Endothelial cell of umbilical vein (primary cell): ENCODE data around the gene CPSF4. TPM values are rescaled to one million over a fixed set of nuclear protein-coding genes. Genes with fewer than 3 reads are reported as not detected.

Experiments
- BruUV-seq: library from RNA; stranded (reverse); fragments of 400-500 nt; replicated peaks from 2 replicates; lab custom pipeline; 2021; lab: Mats Ljungman, UMichigan
- CTCF ChIA-PET: fragments of 300-600, 350-600 bp; sonication (Branson Sonifier 250); formaldehyde crosslinking; loops from one replicate; lab custom pipeline; 2021; ENCODE audit warnings: antibody characterized with exemption, inconsistent platforms; lab: Charles Lee
- POLR2A ChIA-PET: fragments of 300-600, 350-600 bp; sonication (Branson Sonifier 250); formaldehyde crosslinking; loops from one replicate; lab custom pipeline; 2021; ENCODE audit warnings: antibody characterized with exemption, inconsistent platforms; lab: Charles Lee
- DNase-seq: peaks from one replicate; pipeline ENCODE4 v3.0.0-alpha.2; 2011; ENCODE audit warnings: low read depth, low spot score
- FAIRE-seq: peaks from 2 replicates; lab custom pipeline; 2011; peaks lifted over from hg19 to GRCh38; lab: Jason Lieb, UNC
- H2AFZ ChIP-seq: 2 replicates; pipeline ENCODE4 v1.6.0; 2012; ENCODE audit warnings: low read depth, low read length, control low read depth, inconsistent platforms
- H3K27ac ChIP-seq: 2 replicates; pipeline ENCODE4 v1.5.1; 2011; ENCODE audit warnings: low read depth, mild to moderate bottlenecking, control low read depth, low read length, moderate library complexity; ENCODE audit not compliant: insufficient read depth
- H3K27me3 ChIP-seq, 2 experiments: 2 replicates each; pipeline versions ENCODE4 v1.6.0 to v1.6.1; 2011; ENCODE audit warnings: low read length in 2 of 2, mixed read lengths in 1 of 2; ENCODE audit not compliant: control insufficient read depth in 2 of 2, insufficient read depth in 2 of 2
- H3K36me3 ChIP-seq, 2 experiments: 2 replicates in 1 of 2; 3 replicates in 1 of 2; pipeline ENCODE4 v1.5.1; 2011; ENCODE audit warnings: low read length in 2 of 2, mild to moderate bottlenecking in 1 of 2, moderate library complexity in 1 of 2; ENCODE audit not compliant: control insufficient read depth in 2 of 2, insufficient read depth in 2 of 2; ENCODE audit errors: extremely low read depth in 1 of 2
- H3K4me1 ChIP-seq: 3 replicates; pipeline ENCODE4 v1.5.1; 2011; ENCODE audit warnings: mild to moderate bottlenecking, low read length; ENCODE audit not compliant: control insufficient read depth, insufficient read depth; ENCODE audit errors: extremely low read depth
- H3K4me2 ChIP-seq: 2 replicates; pipeline ENCODE4 v1.6.1; 2011; ENCODE audit warnings: low read length, control low read depth, mixed read lengths; ENCODE audit not compliant: insufficient read depth
- H3K4me3 ChIP-seq, 3 experiments: fragments of 200-600 bp in 1 of 3; sonication (generic), shearing (Covaris generic) in 1 of 3; replicated peaks in 1 of 3; 2 replicates each; pipeline ENCODE4 v1.5.1; 2011 to 2016; ENCODE audit warnings: control low read depth in 3 of 3, low read length in 3 of 3, mild to moderate bottlenecking in 2 of 3, inconsistent platforms in 1 of 3, low read depth in 1 of 3, moderate library complexity in 1 of 3; ENCODE audit not compliant: insufficient read depth in 1 of 3
- H3K79me2 ChIP-seq: 2 replicates; pipeline ENCODE4 v1.6.0; 2012; ENCODE audit warnings: low read length, inconsistent platforms; ENCODE audit not compliant: control insufficient read depth, insufficient read depth
- H3K9ac ChIP-seq: replicated peaks from 2 replicates; pipeline ENCODE3; 2011; ENCODE audit warnings: low read length, control low read depth; ENCODE audit not compliant: insufficient read depth; ENCODE audit errors: extremely low read depth
- H3K9me1 ChIP-seq: replicated peaks from 3 replicates; pipeline ENCODE4 v1.6.0; 2011; ENCODE audit warnings: mild to moderate bottlenecking, low read length; ENCODE audit not compliant: control insufficient read depth, insufficient read depth; ENCODE audit errors: extremely low read depth
- H3K9me3 ChIP-seq: replicated peaks from 2 replicates; pipeline ENCODE4 v1.5.1; 2012; ENCODE audit warnings: low read length, inconsistent platforms; ENCODE audit not compliant: control insufficient read depth, insufficient read depth
- H4K20me1 ChIP-seq: replicated peaks from 2 replicates; pipeline ENCODE3; 2011; ENCODE audit warnings: mild to moderate bottlenecking, low read length; ENCODE audit not compliant: control insufficient read depth, insufficient read depth; ENCODE audit errors: extremely low read depth
- CTCF ChIP-seq, 2 donors: IDR thresholded peaks; 1 replicate in 1 of 2; 2 replicates in 1 of 2; pipeline ENCODE4 v1.5.1; 2011; ENCODE audit warnings: low read length in 2 of 2, mild to moderate bottlenecking in 2 of 2, moderate library complexity in 2 of 2, control low read depth in 1 of 2, inconsistent platforms in 1 of 2, low read depth in 1 of 2; ENCODE audit not compliant: insufficient read depth in 1 of 2; ENCODE audit errors: extremely low read depth in 1 of 2
- EZH2 ChIP-seq: IDR thresholded peaks from 2 replicates; pipeline ENCODE4 v1.6.1; 2012; ENCODE audit warnings: borderline replicate concordance, low read depth, mild to moderate bottlenecking, moderate library complexity, low read length, inconsistent platforms; ENCODE audit not compliant: severe bottlenecking
- FOS ChIP-seq: IDR thresholded peaks from 2 replicates; pipeline ENCODE4 v1.6.1; 2011; ENCODE audit warnings: mild to moderate bottlenecking, low read length, moderate library complexity, borderline replicate concordance; ENCODE audit not compliant: insufficient read depth
- GATA2 ChIP-seq: IDR thresholded peaks from 2 replicates; pipeline ENCODE4 v1.7.0; 2011; ENCODE audit warnings: low read depth, mild to moderate bottlenecking, moderate library complexity, mixed read lengths, low read length; ENCODE audit not compliant: insufficient read length, insufficient read depth
- JUN ChIP-seq: IDR thresholded peaks from 2 replicates; pipeline ENCODE4 v1.6.1; 2011; ENCODE audit warnings: borderline replicate concordance, low read depth; ENCODE audit not compliant: insufficient read length, insufficient read depth
- MYC ChIP-seq: IDR thresholded peaks from one replicate; pipeline ENCODE4 v1.6.1; 2011; ENCODE audit warnings: mild to moderate bottlenecking, low read depth, low read length
- POLR2A ChIP-seq: IDR thresholded peaks from 2 replicates; pipeline ENCODE4 v1.6.1; 2012; ENCODE audit warnings: low read depth, mild to moderate bottlenecking, control low read depth, low read length
- POLR2AphosphoS5 ChIP-seq: IDR thresholded peaks from 2 replicates; pipeline ENCODE4 v1.6.1; 2012; ENCODE audit warnings: low read depth, mild to moderate bottlenecking, control low read depth, low read length, moderate library complexity; ENCODE audit not compliant: insufficient read depth
- dilution Hi-C: fragments of 300-500 bp; cut with MboI; formaldehyde crosslinking; loops from one replicate; pipeline ENCODE4 v1.15.0; 2019; ENCODE audit warnings: low sequenced_read_pairs; ENCODE audit not compliant: extremely low pct_ligation_motif_present
- intact Hi-C: fragments of 100-400 bp; cut with micrococcal nuclease; formaldehyde crosslinking; loops from one replicate; pipeline ENCODE4 v1.10.0; 2022
- polyA plus RNA-seq, 4 experiments: library from polyadenylated mRNA; depleted of rRNA in 3 of 4; stranded (reverse) in 3 of 4; unstranded in 1 of 4; fragments of >200 nt; gene quantifications; 2 replicates each; pipeline versions ENCODE4 v1.2.1 to v1.2.3, GENCODE V29; 2011 to 2012; ENCODE audit warnings: missing spikeins in 1 of 4
- total RNA-seq: library from RNA; stranded (reverse); gene quantifications from 2 replicates; pipeline ENCODE4 v1.2.3, GENCODE V29; 2021
- TF ChIP-seq, protein P1 (sequence below): IDR thresholded peaks from 2 replicates; pipeline ENCODE4 v1.6.1; 2011; ENCODE audit not compliant: insufficient read depth, insufficient read length

The CPSF4 gene
- total and polyA plus RNA-seq, 2 donors (not counting 3 experiments of a cell fraction or from before 2014, with no cell fraction given) = 51.5 to 53.0 TPM

DNA sequence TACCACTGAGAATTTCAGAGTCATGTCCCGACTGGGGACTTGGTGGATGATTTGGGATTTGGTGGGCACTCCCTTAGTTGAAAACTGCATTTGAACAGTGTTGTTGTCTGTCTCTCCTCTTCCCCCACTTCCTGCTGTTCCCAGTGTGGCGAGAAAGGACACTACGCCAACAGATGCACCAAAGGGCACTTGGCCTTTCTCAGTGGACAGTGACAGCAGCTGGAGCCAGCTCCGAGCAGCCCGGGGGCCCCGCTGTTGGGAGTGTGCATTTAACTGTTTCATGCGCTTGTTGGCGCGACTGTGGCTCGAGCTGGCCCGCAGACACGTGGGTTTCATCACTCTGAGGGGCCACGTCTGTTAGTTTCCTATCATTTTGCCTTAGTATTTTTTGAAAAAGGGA, 17.5 kb downstream of the CPSF4 start:
- DNase-seq (no peak), FAIRE-seq (no peak)
- CTCF ChIA-PET = interaction anchor here (1.6 kb wide), 1 partner anchor 10 kb away, joined by 4 read pairs; no protein-coding TSS in a partner anchor
- no peak for TF ChIP-seq CTCF (IDR thresholded peaks at IDR 0.05; ENCODE audit: extremely low read depth in 1 of 2, insufficient read depth in 1 of 2, low read depth in 1 of 2, low read length in 2 of 2)
- no peak for TF ChIP-seq FOS
- TF ChIP-seq POLR2AphosphoS5 = no peak
- TF ChIP-seq POLR2A = no peak
- TF ChIP-seq JUN = no peak
- TF ChIP-seq GATA2 = no peak
- TF ChIP-seq, protein P1, sequence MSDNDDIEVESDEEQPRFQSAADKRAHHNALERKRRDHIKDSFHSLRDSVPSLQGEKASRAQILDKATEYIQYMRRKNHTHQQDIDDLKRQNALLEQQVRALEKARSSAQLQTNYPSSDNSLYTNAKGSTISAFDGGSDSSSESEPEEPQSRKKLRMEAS = no peak
- TF ChIP-seq MYC = no peak
- TF ChIP-seq EZH2 = no peak
- Histone ChIP-seq H3K9me3 (no peaks in the 10 kb centered on the region), H3K4me3 (no peak overlapping the region), H3K27me3 (no peaks in the 10 kb centered on the region), H3K4me2 (no peak overlapping the region), H4K20me1 (no peaks in the 10 kb centered on the region), H3K27ac (no peak overlapping the region), H3K9me1 (no peaks in the 10 kb centered on the region), H2AFZ (no peak overlapping the region), H3K36me3 (peaks cover 9 to 51% of the 10 kb centered on the region in 2 experiments), H3K9ac (no peak overlapping the region), H3K79me2 (peaks cover 33% of the 10 kb centered on the region), H3K4me1 (no peaks in the 10 kb centered on the region)
- dilution Hi-C loops = no loop called here
- intact Hi-C loops = no loop called here
- no TSS peak for BruUV-seq
- POLR2A ChIA-PET = no interaction called here
